Measurements from ENCODE around the gene SSR2.
"Not testable (repeated sequence)": the region's sequence is repeated elsewhere in the genome, so short reads cannot be mapped to it uniquely, and the experiment has no call there.

SSR2 gene

DNA sequence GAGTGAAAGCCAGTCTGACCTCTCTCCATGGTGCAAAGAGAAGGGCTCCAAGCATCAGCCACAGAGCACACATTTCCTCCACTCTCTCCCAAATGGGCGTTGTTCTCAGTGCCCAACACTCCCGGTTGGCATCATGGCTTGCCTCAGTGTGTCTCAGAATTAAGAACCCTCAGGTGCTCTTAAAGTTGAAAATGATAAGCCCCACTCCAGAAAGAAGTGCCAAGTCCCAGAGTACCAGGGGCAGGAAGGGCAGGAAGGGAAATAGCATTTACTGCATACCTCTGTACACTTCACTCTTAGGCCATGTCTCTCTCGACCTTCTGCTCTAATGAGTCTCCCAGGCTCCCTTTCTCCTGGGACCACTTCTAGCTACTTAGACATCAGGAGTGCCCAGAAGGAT is 27.2 kb downstream of the SSR2 start:
- no peak for DNase-seq (ENCODE audit: low spot score)

DNA sequence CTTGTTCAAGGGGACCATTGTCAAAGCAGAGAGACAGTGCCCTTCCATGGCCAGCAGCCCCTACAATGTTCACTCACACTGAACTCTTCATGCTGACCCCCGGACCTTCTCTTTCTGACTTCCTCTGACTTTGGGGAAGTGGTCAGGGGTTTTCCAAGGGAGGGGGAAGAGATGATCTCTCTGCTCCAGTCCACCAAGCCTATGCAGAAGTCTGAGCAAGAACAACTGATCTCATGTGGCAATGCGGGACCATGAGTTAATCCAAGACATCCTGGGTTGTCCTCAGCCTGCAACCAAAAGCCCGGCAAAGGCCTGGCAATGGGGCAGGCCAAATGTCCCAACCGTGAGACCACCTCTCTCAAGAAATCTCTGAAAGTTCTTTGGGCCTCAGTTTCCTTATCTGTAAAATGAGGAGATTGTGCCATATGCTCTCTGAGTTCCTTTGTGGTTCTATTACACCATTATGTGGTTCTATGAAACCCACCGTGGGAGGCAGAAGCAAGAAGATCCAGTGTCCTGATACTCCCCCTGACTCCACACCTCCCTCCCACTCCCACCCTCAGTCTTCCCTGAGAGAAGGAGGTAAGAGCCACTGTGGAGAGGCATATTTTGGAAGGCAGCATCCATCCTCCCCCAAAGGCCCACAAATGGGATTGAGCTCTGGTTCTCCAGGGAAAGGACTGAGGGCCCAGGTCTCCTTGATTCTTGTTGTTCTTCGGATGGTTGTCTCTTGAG is 30.6 kb downstream of the SSR2 start:
- no peak for DNase-seq (ENCODE audit: low spot score)

- DNase-seq (ENCODE audit: low spot score), result peak; percentile 77
Measured at GRCh38 chr1:155989242-155990004, 31.3 kb downstream of the SSR2 start.

DNA sequence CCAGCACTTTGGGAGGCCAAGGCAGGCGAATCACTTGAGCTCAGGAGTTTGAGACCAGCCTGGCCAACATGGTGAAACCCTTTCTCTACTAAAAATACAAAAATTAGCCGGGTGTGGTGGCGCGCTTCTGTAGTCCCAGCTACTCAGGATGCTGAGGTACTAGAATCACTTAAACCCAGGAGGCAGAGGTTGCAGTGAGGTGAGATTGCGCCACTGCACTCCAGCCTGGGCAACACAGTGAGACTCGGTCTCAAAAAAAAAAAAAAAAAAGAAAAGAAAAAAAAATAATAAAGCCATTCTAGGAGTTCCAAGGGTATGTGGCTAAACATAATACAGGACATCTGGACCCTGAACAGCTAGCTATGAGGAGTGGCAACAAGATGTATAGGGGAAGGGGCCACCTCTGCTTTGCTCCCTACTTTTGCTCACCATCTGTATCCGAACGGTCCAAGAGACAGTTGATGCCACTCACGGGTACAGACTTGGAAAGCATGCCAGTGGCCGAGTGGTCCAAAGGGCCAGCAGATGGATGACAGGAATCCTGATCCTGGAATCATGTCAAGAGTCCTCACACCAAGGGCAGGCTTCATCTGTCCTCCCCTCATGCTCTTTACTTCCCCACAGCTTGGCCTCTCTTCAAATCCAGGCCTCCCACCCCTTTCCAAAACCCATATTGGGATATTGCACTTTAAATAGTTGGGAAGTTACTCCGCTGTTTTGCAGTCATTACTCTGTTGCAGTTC is 35.7 kb downstream of the SSR2 start:
- not testable (repeated sequence) for DNase-seq (ENCODE audit: low spot score)

GRCh38 chr1:155984341-155984740 is 36.4 kb downstream of the SSR2 start:
- DNase-seq (ENCODE audit: low spot score), result no peak

DNA sequence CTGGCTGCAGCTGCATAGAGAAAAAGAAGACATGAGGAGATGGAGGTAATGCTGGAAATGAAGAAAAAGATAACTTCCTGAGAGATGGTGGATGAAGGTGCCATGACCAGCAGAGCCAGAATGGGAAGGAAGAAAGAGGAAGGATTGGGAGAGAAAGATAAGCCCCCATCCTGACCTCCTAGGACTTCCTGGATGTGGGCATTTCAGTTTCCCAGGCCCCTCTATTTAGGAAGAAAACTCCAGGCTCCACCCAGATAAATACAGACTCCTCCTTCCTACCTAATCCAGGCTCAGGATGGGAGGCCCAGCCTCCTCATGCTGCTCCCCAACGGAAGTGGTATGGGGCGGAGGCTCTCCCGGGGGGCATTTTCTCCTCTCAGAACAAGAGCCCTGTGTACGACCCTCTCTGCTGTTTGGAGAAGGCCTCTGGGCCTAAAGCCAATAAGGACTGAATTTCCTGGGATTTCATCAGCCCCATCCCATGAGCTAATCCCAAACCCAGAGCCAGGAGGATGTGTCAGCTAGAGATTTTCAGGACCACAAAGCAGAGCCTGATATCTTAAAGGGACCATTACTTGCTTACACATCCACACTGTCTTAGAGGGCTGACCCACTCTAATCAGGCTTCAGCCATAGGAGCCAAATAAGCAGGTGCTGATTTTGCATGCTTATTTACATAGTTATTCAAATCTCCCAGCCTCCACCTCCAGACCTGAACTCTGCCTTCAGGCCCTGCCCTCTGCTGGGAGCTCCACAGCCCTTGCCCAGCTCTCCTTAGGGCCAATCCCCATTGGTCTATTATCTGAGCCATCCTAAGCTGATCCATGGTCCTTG is 37.3 kb downstream of the SSR2 start:
- DNase-seq (ENCODE audit: low spot score), result peak; percentile 73

GRCh38 chr1:155982106-155982505 is 38.6 kb downstream of the SSR2 start:
- no peak for DNase-seq (ENCODE audit: low spot score)

- peak; percentile 82 for DNase-seq (ENCODE audit: low spot score)
Measured at GRCh38 chr1:155981266-155982088, 39.3 kb downstream of the SSR2 start.

- peak; percentile 55 for DNase-seq (ENCODE audit: low spot score)
Measured at GRCh38 chr1:155979597-155980343, 41.0 kb downstream of the SSR2 start.

- DNase-seq (ENCODE audit: low spot score), result peak; percentile 47
Measured at GRCh38 chr1:155978973-155979429, 41.8 kb downstream of the SSR2 start.

DNA sequence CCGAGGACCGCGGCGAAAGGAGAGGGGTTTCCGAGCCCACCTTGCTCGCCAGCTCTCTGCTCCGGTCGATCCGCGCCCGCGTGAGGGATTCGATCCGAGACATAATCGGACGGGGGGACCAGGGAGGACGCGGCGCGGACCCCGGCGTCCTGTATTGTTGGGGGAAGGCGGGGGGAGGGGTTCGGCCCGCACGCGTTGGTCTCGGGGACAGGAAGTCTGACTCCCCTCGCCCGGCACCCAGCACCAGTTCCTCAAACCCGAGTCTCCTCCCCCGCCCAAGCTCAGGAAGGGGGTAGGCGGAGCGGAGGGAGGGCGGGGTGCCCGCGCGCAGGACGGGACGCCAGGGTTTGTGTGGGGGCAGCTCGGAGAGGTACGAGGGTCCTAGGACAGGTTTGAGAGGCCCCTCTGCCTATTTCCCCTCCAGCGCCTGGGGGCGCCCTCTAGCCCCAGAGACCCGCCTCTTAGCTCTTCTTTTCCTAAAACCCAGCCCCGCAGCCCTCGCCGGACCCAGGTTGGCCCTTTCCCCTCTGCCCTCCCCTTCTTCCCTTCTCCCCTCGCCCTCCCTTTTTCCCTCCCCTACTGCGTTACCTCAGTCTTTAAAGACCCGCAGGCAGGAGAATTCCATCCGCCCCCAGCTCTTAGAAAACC is 42.3 kb downstream of the SSR2 start, which contains the start of gene ARHGEF2:
TSS of gene ARHGEF2 (minus strand) at position 223 of the 648 bp plus-strand sequence. CDS start at position 103, 120 bp downstream.
- peak; percentile 91 for DNase-seq (ENCODE audit: low spot score)

GRCh38 chr1:155977690-155978324 is 42.9 kb downstream of the SSR2 start:
- peak; percentile 60 for DNase-seq (ENCODE audit: low spot score)

GRCh38 chr1:155976913-155977689 is 43.6 kb downstream of the SSR2 start:
- DNase-seq (ENCODE audit: low spot score), result no peak

- DNase-seq (ENCODE audit: low spot score), result peak; percentile 34
Measured at GRCh38 chr1:155976062-155976912, 44.5 kb downstream of the SSR2 start.

- DNase-seq (ENCODE audit: low spot score), result no peak
Measured at GRCh38 chr1:155975375-155976061, 45.2 kb downstream of the SSR2 start.

All from germinal center (tissue), 1 donor.